GM19468 (cell line): ENCODE results near the gene ELMO3.

ENCODE experiments used
- ATAC-seq: cut with Tn5 transposase; IDR thresholded peaks from one replicate; pipeline ENCODE4 v1.9.1; 2021; ENCODE audit warnings: mild to moderate bottlenecking, moderate library complexity, moderate number of reproducible peaks; ENCODE audit not compliant: unreplicated experiment; ENCODE audit errors: extremely low read depth

The ELMO3 gene

GRCh38 chr16:67199011-67199807 lies at the start of gene ELMO3:
ELMO3 (plus strand) TSS chr16:67199131; CDS start chr16:67199327, 196 bp downstream.
- ATAC-seq: no peak

- ATAC-seq: no peak
Observed at GRCh38 chr16:67149276-67150046, 49.5 kb upstream of the ELMO3 start.

- no peak for ATAC-seq
Observed at GRCh38 chr16:67150047-67150832, 48.7 kb upstream of the ELMO3 start.

- no peak for ATAC-seq
Observed at GRCh38 chr16:67150833-67151396, 48.0 kb upstream of the ELMO3 start, which contains the start of gene B3GNT9. B3GNT9 (minus strand) TSS chr16:67150998; CDS start chr16:67150485, 513 bp downstream.

GRCh38 chr16:67151431-67152097 lies 47.4 kb upstream of the ELMO3 start:
- no peak for ATAC-seq

- ATAC-seq: no peak
Observed at GRCh38 chr16:67154578-67155294, 44.2 kb upstream of the ELMO3 start.

- ATAC-seq: no peak
Observed at GRCh38 chr16:67155295-67156142, 43.4 kb upstream of the ELMO3 start.

GRCh38 chr16:67156143-67156844 lies 42.6 kb upstream of the ELMO3 start:
- no peak for ATAC-seq

GRCh38 chr16:67157106-67157748 lies 41.7 kb upstream of the ELMO3 start:
- ATAC-seq: no peak

- no peak for ATAC-seq
Observed at GRCh38 chr16:67157892-67158635, 40.9 kb upstream of the ELMO3 start.

- ATAC-seq: peak; percentile 13
Observed at GRCh38 chr16:67158637-67159600, 40.0 kb upstream of the ELMO3 start.

- no peak for ATAC-seq
Observed at GRCh38 chr16:67161595-67162058, 37.3 kb upstream of the ELMO3 start.

- no peak for ATAC-seq
Observed at GRCh38 chr16:67162506-67163163, 36.3 kb upstream of the ELMO3 start.

- no peak for ATAC-seq
Observed at GRCh38 chr16:67163164-67163998, 35.5 kb upstream of the ELMO3 start.
